SK-N-MC (cell line): ENCODE measurements around the gene KDM4B.

Experiments used
- EZH2 ChIP-seq: fragments of 200-600 bp; sonication (generic); IDR thresholded peaks from one replicate; pipeline ENCODE4 v1.6.1; 2017; ENCODE audit warnings: antibody characterized with exemption
- POLR2AphosphoS5 ChIP-seq: IDR thresholded peaks from 2 replicates; pipeline ENCODE4 v1.6.1; 2012; ENCODE audit warnings: mild to moderate bottlenecking, low read depth, low read length, borderline replicate concordance

DNA sequence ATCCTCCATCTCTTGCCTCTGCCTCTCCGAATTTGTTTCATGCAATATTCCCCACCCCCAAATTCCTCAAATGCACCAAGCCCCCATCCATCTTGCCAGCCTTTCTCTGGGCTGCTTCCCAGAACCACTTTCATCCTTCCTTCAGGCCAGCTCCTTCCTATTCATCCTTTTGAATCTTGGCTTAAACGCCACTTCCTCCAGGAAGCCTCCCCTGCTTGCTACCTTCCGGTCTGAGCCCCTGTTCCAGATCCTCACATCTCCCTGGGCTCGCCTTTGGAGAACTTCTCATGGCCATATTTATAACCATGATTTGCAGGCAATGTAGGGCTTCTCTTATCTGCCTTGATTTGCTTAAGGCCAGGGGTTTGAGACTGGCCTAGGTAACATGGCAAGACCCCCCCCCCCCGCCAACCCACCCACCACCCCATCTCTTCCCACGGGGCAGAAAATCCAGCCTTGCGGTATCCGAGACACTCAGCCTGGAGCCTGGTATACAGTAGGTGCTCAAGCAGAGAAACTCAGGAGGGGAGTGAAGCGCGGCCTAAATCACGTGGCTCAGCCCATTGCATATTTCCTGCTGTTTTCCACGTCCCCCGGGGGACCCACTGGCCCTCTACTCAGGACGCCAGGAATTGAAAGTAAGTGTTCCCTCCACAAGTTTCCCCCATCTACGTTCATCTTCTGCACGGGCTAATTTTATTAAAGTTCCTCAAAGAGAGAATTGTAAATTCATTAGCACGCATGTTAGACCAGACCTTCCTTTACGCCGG is 219.8 kb downstream of the KDM4B start:
- TF ChIP-seq POLR2AphosphoS5: no peak
- no peak for TF ChIP-seq EZH2
